SK-N-MC (cell line): ENCODE measurements around the gene SASH1.

Experiments used
- EZH2 ChIP-seq: fragments of 200-600 bp; sonication (generic); IDR thresholded peaks from one replicate; pipeline ENCODE4 v1.6.1; 2017; ENCODE audit warnings: antibody characterized with exemption
- FOXP2 ChIP-seq: optimal IDR thresholded peaks from 2 replicates; pipeline ENCODE3; 2011; ENCODE audit warnings: mild to moderate bottlenecking, moderate library complexity; ENCODE audit not compliant: insufficient read depth; ENCODE audit errors: extremely low read length, control extremely low read depth
- POLR2AphosphoS5 ChIP-seq: IDR thresholded peaks from 2 replicates; pipeline ENCODE4 v1.6.1; 2012; ENCODE audit warnings: mild to moderate bottlenecking, low read depth, low read length, borderline replicate concordance

- TF ChIP-seq EZH2 (no peak), POLR2AphosphoS5 (no peak), FOXP2 (no peak)
Observed at GRCh38 chr6:148404456-148405054, 61.9 kb downstream of the SASH1 start.
